ENCODE results near the gene KCNQ1. TPM values are rescaled to one million over a fixed set of nuclear protein-coding genes. Genes with fewer than 3 reads are reported as not detected.

Gene KCNQ1
- total and polyA plus RNA-seq, 2 donors: 6.3 to 9.1 TPM

DNA sequence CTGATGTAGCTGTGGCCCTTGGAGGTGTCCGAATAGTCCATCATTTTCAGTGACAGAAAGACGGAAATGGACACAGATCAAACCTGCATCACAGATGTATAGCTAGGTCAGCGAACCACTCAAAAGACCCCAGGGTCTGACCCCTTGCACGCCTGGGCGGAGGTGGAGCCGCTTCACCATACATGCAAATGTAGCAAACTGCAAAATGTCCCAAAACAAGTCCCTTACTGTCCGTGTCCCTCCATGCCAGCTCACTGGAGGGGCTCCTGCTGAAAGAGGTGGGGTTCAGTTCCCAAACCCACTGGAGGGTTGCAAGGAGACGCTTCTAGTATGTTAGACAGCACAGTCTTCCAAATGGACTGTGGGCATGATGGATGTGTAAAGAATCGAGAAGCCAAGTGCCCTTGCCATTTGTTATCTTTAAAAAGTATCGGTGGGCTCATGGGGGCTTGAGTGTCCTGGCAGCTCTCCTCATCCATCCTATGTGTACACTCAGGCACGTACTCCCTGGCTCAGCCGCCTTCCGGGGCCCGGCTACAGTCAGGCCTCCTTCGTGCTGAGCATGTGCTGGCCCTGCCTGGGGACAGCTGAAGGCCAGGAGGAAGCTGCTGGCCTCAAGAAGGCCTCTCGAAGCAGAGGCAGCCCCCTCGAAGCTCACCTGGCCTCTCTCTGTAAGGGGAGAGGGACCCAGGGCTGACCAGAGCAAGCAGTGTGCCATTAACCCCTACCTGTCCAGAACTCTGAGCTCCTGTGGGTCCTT is 275.2 kb downstream of the KCNQ1 start:
- H3K27ac ChIP-seq (ENCODE audit: low read depth): no peak overlapping the region
- H3K4me3 ChIP-seq (ENCODE audit: low read depth, low read length): no peak overlapping the region
- 86% methylated on average over 17 of the region's 17 CpGs for WGBS
- no peak for DNase-seq (ENCODE audit: extremely low spot score)
- H3K4me1 ChIP-seq (ENCODE audit: insufficient read depth): no peaks in the 10 kb centered on the region
- no peaks in the 10 kb centered on the region for H3K36me3 ChIP-seq (ENCODE audit: insufficient read depth)

DNA sequence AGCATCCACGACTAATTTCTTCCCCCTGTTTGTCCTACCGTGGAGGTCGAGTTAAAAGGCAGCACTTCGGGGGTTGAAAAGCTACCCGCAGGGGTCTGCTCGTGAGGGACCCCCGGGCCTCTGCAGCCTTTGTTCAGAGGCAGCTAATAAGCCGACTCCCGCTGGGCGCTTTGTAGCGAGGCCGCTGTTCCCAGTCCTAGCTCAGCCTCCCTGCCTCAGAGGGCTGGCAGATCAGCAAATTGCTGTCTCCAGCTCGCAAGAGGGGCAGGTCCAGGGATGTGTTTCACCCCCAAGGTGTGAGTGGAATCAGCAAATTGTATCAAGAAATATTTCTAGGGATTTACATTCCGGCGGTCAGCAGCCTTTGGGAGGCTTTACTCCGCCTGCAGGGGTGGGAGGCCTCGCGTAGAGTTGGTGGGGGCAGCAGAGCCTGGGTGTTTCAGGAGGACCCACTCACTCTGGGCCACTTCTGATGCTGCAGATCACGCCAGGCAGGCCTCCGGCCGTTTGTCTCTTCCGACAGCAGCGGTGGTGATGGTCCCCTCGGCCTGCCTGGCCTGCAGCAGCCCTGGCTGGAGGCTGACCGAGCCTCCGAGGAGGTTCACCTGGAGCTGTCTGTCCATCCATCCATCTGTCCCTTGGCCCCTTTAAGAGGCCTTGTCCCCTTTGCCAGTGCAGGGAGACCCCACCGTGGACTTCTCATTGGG is 276.6 kb downstream of the KCNQ1 start:
- Histone ChIP-seq H3K4me3 (ENCODE audit: low read depth, low read length) (no peak overlapping the region), H3K4me1 (ENCODE audit: insufficient read depth) (no peaks in the 10 kb centered on the region), H3K36me3 (ENCODE audit: insufficient read depth) (no peaks in the 10 kb centered on the region), H3K27ac (ENCODE audit: low read depth) (no peak overlapping the region)
- 89% methylated on average over 27 of the region's 27 CpGs for WGBS
- DNase-seq (ENCODE audit: extremely low spot score): no peak

DNA sequence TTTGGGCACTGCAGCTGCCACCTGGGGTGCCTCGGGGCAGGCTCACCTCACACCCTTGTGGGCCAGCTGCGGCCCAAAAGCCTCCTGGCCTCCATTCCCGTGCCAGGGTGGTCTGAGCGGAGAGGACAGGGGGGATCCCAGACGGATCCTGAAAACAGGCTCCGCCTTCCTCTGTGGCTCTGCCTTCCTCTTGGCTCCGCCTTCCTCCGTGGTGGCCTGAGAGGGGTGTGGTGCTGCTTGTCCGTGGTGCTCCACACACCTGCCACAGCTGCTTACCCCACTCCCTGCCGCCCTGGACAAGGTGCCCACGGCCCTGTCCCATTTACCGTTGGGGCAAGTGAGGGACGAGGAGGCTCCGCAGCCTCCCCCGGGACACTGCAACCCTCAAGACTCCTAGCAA is 278.1 kb downstream of the KCNQ1 start:
- DNase-seq (ENCODE audit: extremely low spot score): no peak
- H3K36me3 ChIP-seq (ENCODE audit: insufficient read depth): no peaks in the 10 kb centered on the region
- no peak overlapping the region for H3K27ac ChIP-seq (ENCODE audit: low read depth)
- no peak overlapping the region for H3K4me3 ChIP-seq (ENCODE audit: low read depth, low read length)
- no peaks in the 10 kb centered on the region for H3K4me1 ChIP-seq (ENCODE audit: insufficient read depth)
- 92% methylated on average over 15 of the region's 15 CpGs for WGBS

DNA sequence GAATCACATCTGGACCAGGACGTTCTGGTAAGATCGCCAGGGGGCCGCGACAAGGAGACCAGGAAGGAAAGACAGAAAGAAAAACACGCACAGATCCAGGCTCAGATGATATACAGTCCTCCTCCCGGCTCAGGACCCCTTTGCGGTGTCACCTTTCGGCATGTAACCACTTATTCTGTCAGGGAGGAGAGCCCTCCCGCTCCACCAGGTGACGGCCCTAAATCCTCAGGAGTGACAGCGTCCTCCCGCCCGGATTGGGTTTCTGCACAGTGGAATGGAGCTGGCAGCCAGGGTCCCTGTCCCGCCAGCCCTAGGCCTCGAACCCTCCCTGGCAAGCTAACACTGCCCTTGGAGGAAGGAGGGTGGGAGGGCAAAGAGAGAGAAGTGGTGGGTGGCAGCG is 279.3 kb downstream of the KCNQ1 start:
- no peak overlapping the region for H3K27ac ChIP-seq (ENCODE audit: low read depth)
- 94% methylated on average over 16 of the region's 16 CpGs for WGBS
- H3K4me1 ChIP-seq (ENCODE audit: insufficient read depth): no peaks in the 10 kb centered on the region
- DNase-seq (ENCODE audit: extremely low spot score): no peak
- no peaks in the 10 kb centered on the region for H3K36me3 ChIP-seq (ENCODE audit: insufficient read depth)
- H3K4me3 ChIP-seq (ENCODE audit: low read depth, low read length): no peak overlapping the region

DNA sequence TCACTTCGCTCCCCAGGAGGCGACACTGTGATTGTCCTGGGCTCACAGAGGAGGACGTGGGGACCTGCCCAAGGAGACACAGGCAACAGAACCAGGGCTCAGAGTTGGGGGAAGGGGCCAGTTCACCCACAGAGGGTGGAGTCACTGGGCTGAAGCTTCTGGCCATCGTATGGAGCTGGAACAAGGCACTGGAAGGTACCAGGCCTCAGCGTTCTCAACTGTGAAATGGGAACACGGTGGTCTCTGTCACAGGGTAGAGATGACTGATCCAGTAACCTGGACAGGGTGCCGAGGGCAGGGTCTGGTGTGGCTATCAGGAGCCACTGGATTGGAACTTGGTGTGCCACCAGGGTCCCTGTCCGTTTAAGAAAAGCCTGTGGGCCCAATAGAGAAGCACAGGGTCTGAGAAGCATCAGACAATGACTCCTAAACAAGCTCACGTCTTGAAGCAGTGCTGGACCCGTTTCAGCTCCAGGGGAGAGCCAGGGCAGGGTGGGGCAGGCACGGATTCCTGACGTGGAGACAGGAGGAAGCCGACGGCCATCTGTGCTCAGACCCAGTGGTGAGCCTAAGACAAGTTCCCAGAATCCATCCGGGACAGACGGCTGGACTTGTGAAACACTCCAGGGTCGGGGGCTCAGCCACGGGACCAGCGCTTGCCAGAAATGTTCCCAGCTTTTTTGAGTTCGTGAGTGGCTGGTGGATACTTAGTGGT is 280.0 kb downstream of the KCNQ1 start:
- H3K27ac ChIP-seq (ENCODE audit: low read depth): no peak overlapping the region
- H3K4me3 ChIP-seq (ENCODE audit: low read depth, low read length): no peak overlapping the region
- H3K4me1 ChIP-seq (ENCODE audit: insufficient read depth): no peaks in the 10 kb centered on the region
- H3K36me3 ChIP-seq (ENCODE audit: insufficient read depth): no peaks in the 10 kb centered on the region
- DNase-seq (ENCODE audit: extremely low spot score): no peak
- 66% methylated on average over 20 of the region's 20 CpGs for WGBS

DNA sequence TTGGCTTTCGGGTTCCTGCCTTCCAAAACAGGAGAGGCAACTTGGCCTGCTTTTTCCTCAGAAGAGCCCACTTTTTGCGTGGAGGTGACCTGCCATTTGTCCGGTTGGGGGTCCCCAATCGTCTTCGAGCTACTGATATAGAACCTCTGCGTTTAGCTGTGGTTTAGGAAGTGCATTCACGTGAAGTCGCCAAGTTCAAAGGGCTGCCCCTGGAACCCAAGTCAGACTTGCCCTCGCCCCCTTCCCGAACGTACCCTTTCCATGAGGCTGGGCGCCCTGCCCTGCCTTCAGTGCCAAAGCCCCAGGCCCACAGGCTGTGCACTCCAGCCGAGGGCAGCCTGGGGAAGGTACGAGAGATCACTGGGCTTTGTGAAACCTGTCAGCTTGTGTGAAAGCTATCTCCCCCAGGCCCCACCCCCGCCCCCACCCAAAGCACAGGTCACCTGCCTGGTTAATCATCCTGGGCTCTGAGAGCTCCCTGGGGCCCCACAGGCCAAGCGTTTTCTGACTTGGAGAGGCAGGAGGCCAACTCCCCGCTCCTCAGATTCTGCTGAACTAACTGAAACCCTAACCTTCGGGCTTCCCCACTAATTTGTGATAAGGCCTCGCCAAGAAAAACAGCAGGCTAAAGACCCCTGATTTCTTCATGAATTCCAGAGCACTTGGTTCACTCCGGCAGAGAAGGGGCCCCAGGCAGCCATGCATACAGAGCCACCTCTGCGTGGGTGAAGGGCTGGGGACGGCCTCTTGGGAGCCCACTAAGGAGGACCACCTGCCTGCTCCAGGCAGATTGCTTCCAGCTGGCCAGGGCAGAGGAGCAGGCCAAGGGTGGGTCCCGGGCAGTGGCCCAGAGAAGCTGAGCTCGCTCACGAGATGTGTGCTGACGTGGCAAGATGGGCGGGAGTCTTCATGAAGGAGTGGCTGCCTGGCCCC is 280.8 kb downstream of the KCNQ1 start:
- DNase-seq (ENCODE audit: extremely low spot score): peak; percentile 73
- 72% methylated on average over 27 of the region's 27 CpGs for WGBS
- H3K36me3 ChIP-seq (ENCODE audit: insufficient read depth): no peaks in the 10 kb centered on the region
- no peaks in the 10 kb centered on the region for H3K4me1 ChIP-seq (ENCODE audit: insufficient read depth)
- H3K27ac ChIP-seq (ENCODE audit: low read depth): no peak overlapping the region
- no peak overlapping the region for H3K4me3 ChIP-seq (ENCODE audit: low read depth, low read length)

DNA sequence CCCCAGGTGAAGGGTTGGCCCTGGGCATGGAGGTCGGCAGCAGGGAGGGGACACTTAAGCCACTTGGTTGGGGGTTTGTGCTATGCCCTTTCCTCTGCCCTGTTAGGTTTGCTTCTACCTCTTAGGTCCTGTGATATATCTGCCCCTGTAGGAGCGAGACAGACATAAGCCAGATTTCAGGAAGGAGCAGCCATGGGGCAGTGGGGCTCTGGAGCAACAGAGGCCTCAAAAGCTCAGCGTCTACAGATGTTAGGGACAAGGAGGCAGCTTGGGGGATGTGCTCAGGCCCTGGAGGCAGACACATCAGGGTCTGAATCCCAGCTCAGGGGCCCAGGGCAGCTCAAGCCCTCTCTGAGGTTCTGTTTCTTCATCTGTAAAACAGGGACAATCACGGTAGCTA is 282.2 kb downstream of the KCNQ1 start:
- no peaks in the 10 kb centered on the region for H3K4me1 ChIP-seq (ENCODE audit: insufficient read depth)
- no peak overlapping the region for H3K27ac ChIP-seq (ENCODE audit: low read depth)
- WGBS: 92% methylated on average over 4 of the region's 4 CpGs
- DNase-seq (ENCODE audit: extremely low spot score): no peak
- H3K36me3 ChIP-seq (ENCODE audit: insufficient read depth): no peaks in the 10 kb centered on the region
- H3K4me3 ChIP-seq (ENCODE audit: low read depth, low read length): no peak overlapping the region

DNA sequence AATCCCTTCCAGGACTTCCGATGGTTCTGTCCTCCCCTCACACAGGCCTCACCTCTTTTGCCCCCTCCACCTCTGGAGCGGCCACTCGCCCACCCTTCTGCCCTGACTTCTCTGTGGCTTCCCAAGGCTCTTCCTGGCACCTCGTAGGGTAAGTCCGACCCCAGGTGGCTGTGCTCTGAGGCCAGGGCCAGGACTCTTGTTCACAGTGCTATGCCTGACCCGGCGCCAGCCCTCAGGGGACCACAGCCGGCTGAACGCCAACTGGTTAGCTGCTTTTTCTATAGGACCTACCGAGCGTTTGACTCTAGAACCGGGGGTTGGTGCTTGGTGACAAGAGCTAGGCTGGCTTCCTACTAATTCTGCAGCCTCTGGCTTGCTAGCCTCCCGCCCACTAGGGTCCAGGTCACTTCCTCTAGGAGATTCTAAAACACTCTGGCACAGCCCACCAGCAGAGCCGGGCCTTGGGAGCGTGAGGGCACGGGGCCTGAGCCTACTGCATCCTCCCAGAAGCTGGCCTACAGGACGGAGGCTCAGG is 283.4 kb downstream of the KCNQ1 start:
- no peaks in the 10 kb centered on the region for H3K36me3 ChIP-seq (ENCODE audit: insufficient read depth)
- H3K4me1 ChIP-seq (ENCODE audit: insufficient read depth): no peaks in the 10 kb centered on the region
- H3K4me3 ChIP-seq (ENCODE audit: low read depth, low read length): no peak overlapping the region
- WGBS: 87% methylated on average over 17 of the region's 17 CpGs
- no peak for DNase-seq (ENCODE audit: extremely low spot score)
- H3K27ac ChIP-seq (ENCODE audit: low read depth): no peak overlapping the region

DNA sequence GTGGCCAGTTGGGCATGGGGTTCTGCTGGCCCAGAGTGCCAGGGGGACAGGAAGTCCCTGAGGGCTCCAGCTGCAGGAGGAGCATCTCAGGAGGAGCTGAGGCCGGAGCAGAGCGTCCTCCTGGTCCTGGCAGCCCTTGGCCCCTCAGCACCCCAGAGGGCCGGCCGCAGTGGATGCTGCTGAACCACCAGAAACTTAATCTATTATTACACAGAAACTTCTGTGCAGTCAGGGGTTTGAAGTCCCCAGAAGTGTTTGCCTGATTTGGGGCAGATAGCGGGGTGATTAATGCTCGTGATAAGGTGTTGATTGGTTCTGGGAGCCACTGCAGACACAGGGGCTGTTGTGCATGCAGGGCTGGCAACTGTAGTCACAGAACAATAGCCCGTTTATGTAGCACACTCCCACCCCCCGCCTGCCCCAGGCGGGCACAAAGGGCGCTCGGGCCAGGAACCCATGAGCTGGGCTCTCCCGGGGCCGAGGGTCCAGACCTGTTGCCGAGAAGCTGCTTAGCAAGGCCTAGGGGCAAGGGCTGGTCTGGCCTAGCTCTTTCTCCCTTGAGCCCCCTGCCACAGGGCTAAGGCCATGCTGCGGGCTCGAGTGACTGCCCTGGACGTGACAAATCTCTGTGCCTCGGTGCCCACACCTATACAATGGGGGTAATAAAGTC is 284.0 kb downstream of the KCNQ1 start:
- no peak overlapping the region for H3K27ac ChIP-seq (ENCODE audit: low read depth)
- WGBS: 89% methylated on average over 18 of the region's 18 CpGs

GRCh38 chr11:2729841-2730240 is 285.0 kb downstream of the KCNQ1 start:
- no peaks in the 10 kb centered on the region for H3K4me1 ChIP-seq (ENCODE audit: insufficient read depth)
- H3K4me3 ChIP-seq (ENCODE audit: low read depth, low read length): no peak overlapping the region
- DNase-seq (ENCODE audit: extremely low spot score): no peak
- WGBS: 96% methylated on average over 9 of the region's 9 CpGs
- H3K27ac ChIP-seq (ENCODE audit: low read depth): no peak overlapping the region
- no peaks in the 10 kb centered on the region for H3K36me3 ChIP-seq (ENCODE audit: insufficient read depth)

More for the DNA sequence above, 284.0 kb downstream of the KCNQ1 start:
- H3K36me3 ChIP-seq (ENCODE audit: insufficient read depth): no peaks in the 10 kb centered on the region
- no peak for DNase-seq (ENCODE audit: extremely low spot score)
- H3K4me1 ChIP-seq (ENCODE audit: insufficient read depth): no peaks in the 10 kb centered on the region
- H3K4me3 ChIP-seq (ENCODE audit: low read depth, low read length): no peak overlapping the region

DNA sequence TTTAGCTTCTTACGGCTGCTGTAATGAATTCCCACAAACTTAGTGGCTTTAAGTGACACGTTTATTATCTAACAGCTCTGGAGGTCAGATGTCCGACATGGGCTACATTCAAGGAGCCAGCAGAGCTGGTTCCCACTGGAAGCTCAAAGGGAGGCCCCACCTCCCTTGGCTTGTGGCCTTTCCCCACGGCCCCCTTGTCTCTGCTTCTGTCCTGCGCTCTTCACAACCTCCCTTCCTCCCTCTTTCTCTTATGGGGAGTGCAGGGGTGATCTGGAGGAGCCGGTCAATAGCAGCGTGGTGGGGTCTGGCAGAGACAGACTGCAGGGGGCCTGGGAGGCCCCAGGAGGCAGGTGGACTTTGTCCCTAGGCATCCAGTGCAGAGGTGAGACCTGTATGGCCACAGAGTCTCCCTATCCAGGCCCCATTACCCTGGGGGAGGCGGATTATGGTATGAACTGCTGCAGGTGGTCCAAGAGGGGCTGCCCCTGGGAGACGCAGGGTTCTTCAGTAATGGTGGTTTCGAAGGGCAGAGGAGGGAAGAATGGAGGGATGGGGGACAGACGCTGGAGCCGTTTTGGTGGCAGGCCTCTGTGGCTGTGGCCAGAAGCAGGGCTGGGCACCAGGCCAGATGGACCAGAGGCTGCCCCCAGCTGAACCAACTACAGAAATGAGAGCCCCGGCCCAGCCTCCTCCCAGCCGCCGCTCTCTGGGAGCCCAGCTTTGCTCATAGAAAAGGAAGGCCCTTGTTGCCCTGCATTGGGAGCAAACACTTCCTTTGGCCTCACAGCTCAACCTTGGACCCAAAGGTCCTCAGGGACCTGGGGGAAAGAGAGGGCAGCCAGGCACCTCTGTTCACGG is 285.7 kb downstream of the KCNQ1 start:
- no peaks in the 10 kb centered on the region for H3K36me3 ChIP-seq (ENCODE audit: insufficient read depth)
- no peaks in the 10 kb centered on the region for H3K4me1 ChIP-seq (ENCODE audit: insufficient read depth)
- no peak for DNase-seq (ENCODE audit: extremely low spot score)
- no peak overlapping the region for H3K4me3 ChIP-seq (ENCODE audit: low read depth, low read length)
- H3K27ac ChIP-seq (ENCODE audit: low read depth): no peak overlapping the region
- 78% methylated on average over 16 of the region's 16 CpGs for WGBS

All from urinary bladder (tissue), 4 donors.